H9 (cell line): ENCODE results near the gene ATAD3B. TPM values are rescaled to one million over a fixed set of nuclear protein-coding genes. Genes with fewer than 3 reads are reported as not detected.

Source experiments
- DNase-seq: peaks from one replicate; pipeline ENCODE4 v3.0.0-alpha.2; 2017
- H2AFZ ChIP-seq: one replicate; pipeline ENCODE4 v1.6.1; 2013; ENCODE audit warnings: mild to moderate bottlenecking, low read length, control low read depth, moderate library complexity
- H2AK5ac ChIP-seq: 2 replicates; pipeline ENCODE4 v1.6.1; 2013; ENCODE audit warnings: low read length, control low read depth, mixed read lengths; ENCODE audit not compliant: insufficient read length
- H2BK120ac ChIP-seq: one replicate; pipeline ENCODE4 v1.6.1; 2013; ENCODE audit warnings: low read depth, mild to moderate bottlenecking, low read length, control low read depth, inconsistent platforms; ENCODE audit not compliant: poor library complexity, severe bottlenecking
- H2BK12ac ChIP-seq: 2 replicates; pipeline ENCODE4 v1.6.1; 2013; ENCODE audit warnings: low read length, control low read depth, mixed read lengths, low read depth; ENCODE audit not compliant: insufficient read length
- H2BK15ac ChIP-seq: 2 replicates; pipeline ENCODE4 v1.6.1; 2013; ENCODE audit warnings: low read depth, low read length, control low read depth
- H2BK20ac ChIP-seq: one replicate; pipeline ENCODE4 v1.6.1; 2013; ENCODE audit warnings: low read depth, mild to moderate bottlenecking, low read length, control low read depth, inconsistent platforms; ENCODE audit not compliant: poor library complexity, severe bottlenecking
- H2BK5ac ChIP-seq: 2 replicates; pipeline ENCODE4 v1.6.1; 2013; ENCODE audit warnings: low read length, control low read depth, mixed read lengths; ENCODE audit not compliant: insufficient read length
- H3K14ac ChIP-seq: 2 replicates; pipeline ENCODE4 v1.6.1; 2013; ENCODE audit warnings: low read length, control low read depth; ENCODE audit not compliant: insufficient read depth
- H3K18ac ChIP-seq: 2 replicates; pipeline ENCODE4 v1.6.1; 2013; ENCODE audit warnings: low read depth, mild to moderate bottlenecking, mixed read lengths, low read length, control low read depth; ENCODE audit not compliant: insufficient read length
- H3K23ac ChIP-seq: 2 replicates; pipeline ENCODE4 v1.6.1; 2013; ENCODE audit warnings: low read length, control low read depth, mixed read lengths, low read depth; ENCODE audit not compliant: insufficient read length
- H3K23me2 ChIP-seq: 2 replicates; pipeline ENCODE4 v1.6.1; 2013; ENCODE audit warnings: low read depth, mild to moderate bottlenecking, mixed read lengths, low read length, control low read depth; ENCODE audit not compliant: insufficient read length, poor library complexity, severe bottlenecking
- H3K27ac ChIP-seq: 2 replicates; pipeline ENCODE4 v1.5.1; 2013; ENCODE audit warnings: low read length, control low read depth, mixed read lengths, low read depth; ENCODE audit not compliant: insufficient read length
- H3K27me3 ChIP-seq: 2 replicates; pipeline ENCODE4 v1.6.1; 2013; ENCODE audit warnings: low read length, control low read depth, inconsistent platforms; ENCODE audit not compliant: insufficient read depth
- H3K4ac ChIP-seq: 2 replicates; pipeline ENCODE4 v1.6.1; 2013; ENCODE audit warnings: low read depth, mild to moderate bottlenecking, control low read depth, inconsistent platforms, low read length, moderate library complexity
- H3K4me1 ChIP-seq: 2 replicates; pipeline ENCODE4 v1.6.1; 2013; ENCODE audit warnings: low read length, control low read depth, inconsistent platforms; ENCODE audit not compliant: insufficient read depth
- H3K4me2 ChIP-seq: 2 replicates; pipeline ENCODE4 v1.6.1; 2013; ENCODE audit warnings: low read length, control low read depth, mixed read lengths; ENCODE audit not compliant: insufficient read length, insufficient read depth
- H3K56ac ChIP-seq: 2 replicates; pipeline ENCODE4 v1.6.1; 2013; ENCODE audit warnings: low read depth, mild to moderate bottlenecking, mixed read lengths, low read length, control low read depth; ENCODE audit not compliant: insufficient read length
- H3K79me1 ChIP-seq: 2 replicates; pipeline ENCODE4 v1.6.1; 2013; ENCODE audit warnings: low read depth, mild to moderate bottlenecking, moderate library complexity, low read length, control low read depth, inconsistent platforms; ENCODE audit not compliant: insufficient read depth, poor library complexity, severe bottlenecking
- H3K79me2 ChIP-seq: 2 replicates; pipeline ENCODE4 v1.6.1; 2013; ENCODE audit warnings: low read length, control low read depth, inconsistent platforms; ENCODE audit not compliant: insufficient read depth
- H3K9ac ChIP-seq: 2 replicates; pipeline ENCODE4 v1.6.1; 2013; ENCODE audit warnings: low read length, control low read depth, mixed read lengths; ENCODE audit not compliant: insufficient read length; ENCODE audit errors: extremely low read depth
- H3K9me3 ChIP-seq: one replicate; pipeline ENCODE4 v1.6.1; 2013; ENCODE audit warnings: low read depth, low read length, inconsistent platforms; ENCODE audit not compliant: control insufficient read depth
- H3T11ph ChIP-seq: one replicate; pipeline ENCODE4 v1.6.1; 2013; ENCODE audit warnings: mild to moderate bottlenecking, low read length, control low read depth, inconsistent platforms
- H4K20me1 ChIP-seq: one replicate; pipeline ENCODE4 v1.6.1; 2013; ENCODE audit not compliant: control insufficient read depth, insufficient read length, insufficient read depth
- H4K5ac ChIP-seq: 2 replicates; pipeline ENCODE4 v1.6.1; 2013; ENCODE audit warnings: low read depth, mild to moderate bottlenecking, mixed read lengths, low read length, control low read depth; ENCODE audit not compliant: insufficient read length
- H4K8ac ChIP-seq: replicated peaks from 2 replicates; pipeline ENCODE4 v1.6.1; 2013; ENCODE audit warnings: low read length, control low read depth, mixed read lengths, low read depth; ENCODE audit not compliant: insufficient read length
- H4K91ac ChIP-seq: 2 replicates; pipeline ENCODE4 v1.6.1; 2013; ENCODE audit warnings: low read depth, mild to moderate bottlenecking, moderate library complexity, mixed read lengths, low read length, control low read depth; ENCODE audit not compliant: insufficient read length
- H3K27ac Mint-ChIP-seq, 3 experiments: 2 replicates in 2 of 3; 3 replicates in 1 of 3; pipeline ENCODE4 v1.8.0; 2020 to 2021; ENCODE audit warnings: mixed read lengths in 3 of 3, mild to moderate bottlenecking in 1 of 3, moderate library complexity in 1 of 3
- H3K27me3 Mint-ChIP-seq: 2 replicates; pipeline ENCODE4 v1.8.0; 2021; ENCODE audit warnings: low read depth, mild to moderate bottlenecking, moderate library complexity, mixed read lengths
- H3K36me3 Mint-ChIP-seq, 3 experiments: 2 replicates in 2 of 3; 3 replicates in 1 of 3; pipeline ENCODE4 v1.8.0; 2020 to 2021; ENCODE audit warnings: low read depth in 3 of 3, mixed read lengths in 3 of 3; ENCODE audit not compliant: insufficient read depth in 1 of 3
- H3K4me1 Mint-ChIP-seq, 2 experiments: 2 replicates each; pipeline ENCODE4 v1.8.0; 2020; ENCODE audit warnings: mixed read lengths in 2 of 2
- H3K4me3 Mint-ChIP-seq, 2 experiments: 2 replicates in 1 of 2; 3 replicates in 1 of 2; pipeline ENCODE4 v1.8.0; 2020 to 2021; ENCODE audit warnings: mild to moderate bottlenecking in 2 of 2, mixed read lengths in 2 of 2, moderate library complexity in 1 of 2
- H3K9me3 Mint-ChIP-seq, 2 experiments: 2 replicates in 1 of 2; 3 replicates in 1 of 2; pipeline ENCODE4 v1.8.0; 2020; ENCODE audit warnings: mild to moderate bottlenecking in 2 of 2, mixed read lengths in 2 of 2, moderate library complexity in 1 of 2
- WGBS: extraction: QIAGEN DNeasy Blood & Tissue Kit; methylation state at CpG from one replicate; pipeline ENCODE4 v1.1.7; 2013; ENCODE audit warnings: missing lambda C conversion rate, low lambda C conversion rate, mixed read lengths; ENCODE audit not compliant: insufficient read length; ENCODE audit errors: extremely low coverage; 5-methylcytosine and 5-hydroxymethylcytosine counted together
- total RNA-seq: library from RNA; stranded (reverse); gene quantifications from 2 replicates; pipeline ENCODE4 v1.2.1, GENCODE V29; 2021
- TF ChIP-seq, protein P1 (sequence below): fragments of 200-600 bp; sonication (generic); conservative IDR thresholded peaks from 3 replicates; pipeline ENCODE4 v1.8.0; 2021; ENCODE audit warnings: antibody characterized with exemption, mild to moderate bottlenecking

Gene ATAD3B
- total RNA-seq, 1 experiment from 2014 or later: 78.6 TPM

DNA sequence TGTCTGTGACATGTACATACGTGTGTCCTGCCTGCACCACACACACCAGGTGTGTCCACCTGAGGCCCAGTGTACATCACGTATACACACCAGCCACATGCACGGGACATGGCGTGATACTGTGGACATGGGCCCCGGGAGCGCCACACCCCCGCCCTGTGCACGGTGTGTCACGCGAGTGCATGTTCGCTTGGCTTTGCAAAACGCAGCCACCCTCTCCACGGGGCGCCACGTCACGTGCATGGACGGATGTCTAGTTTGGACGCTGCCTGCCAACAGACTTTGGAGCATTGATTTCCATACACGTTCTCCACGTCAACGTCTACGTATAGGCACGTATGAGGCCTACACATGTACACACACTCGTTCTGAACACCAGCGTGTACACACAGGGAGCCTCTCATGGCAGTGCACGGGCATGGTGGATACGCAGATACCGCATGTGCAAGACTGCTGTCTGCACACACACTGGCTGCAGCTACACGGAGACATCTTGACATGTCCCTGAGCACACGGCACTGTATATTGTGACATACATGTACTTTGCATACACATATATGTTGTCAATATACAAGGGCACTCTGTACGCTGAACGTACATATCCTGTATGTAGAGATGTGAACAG is 66.2 kb downstream of the ATAD3B start:
- H3K4ac ChIP-seq: no peak overlapping the region
- no peaks in the 10 kb centered on the region for H4K20me1 ChIP-seq
- H3K27me3 Mint-ChIP-seq: no peaks in the 10 kb centered on the region
- H3K9me3 Mint-ChIP-seq: no peaks in the 10 kb centered on the region; a peak in 1 of 5 replicates
- H3K79me1 ChIP-seq: no peaks in the 10 kb centered on the region
- H2AFZ ChIP-seq: no peak overlapping the region
- peak overlapping the region in 1 of 2 experiments; percentile 29; a peak in 2 of 5 replicates for H3K4me3 Mint-ChIP-seq
- H3K4me1 ChIP-seq: no peaks in the 10 kb centered on the region
- H2BK15ac ChIP-seq: no peak overlapping the region
- no peak for DNase-seq
- H4K5ac ChIP-seq: no peak overlapping the region
- no peak overlapping the region for H3K4me2 ChIP-seq
- no peak overlapping the region for H2BK5ac ChIP-seq
- H3K9me3 ChIP-seq: no peaks in the 10 kb centered on the region
- TF ChIP-seq, protein P1, sequence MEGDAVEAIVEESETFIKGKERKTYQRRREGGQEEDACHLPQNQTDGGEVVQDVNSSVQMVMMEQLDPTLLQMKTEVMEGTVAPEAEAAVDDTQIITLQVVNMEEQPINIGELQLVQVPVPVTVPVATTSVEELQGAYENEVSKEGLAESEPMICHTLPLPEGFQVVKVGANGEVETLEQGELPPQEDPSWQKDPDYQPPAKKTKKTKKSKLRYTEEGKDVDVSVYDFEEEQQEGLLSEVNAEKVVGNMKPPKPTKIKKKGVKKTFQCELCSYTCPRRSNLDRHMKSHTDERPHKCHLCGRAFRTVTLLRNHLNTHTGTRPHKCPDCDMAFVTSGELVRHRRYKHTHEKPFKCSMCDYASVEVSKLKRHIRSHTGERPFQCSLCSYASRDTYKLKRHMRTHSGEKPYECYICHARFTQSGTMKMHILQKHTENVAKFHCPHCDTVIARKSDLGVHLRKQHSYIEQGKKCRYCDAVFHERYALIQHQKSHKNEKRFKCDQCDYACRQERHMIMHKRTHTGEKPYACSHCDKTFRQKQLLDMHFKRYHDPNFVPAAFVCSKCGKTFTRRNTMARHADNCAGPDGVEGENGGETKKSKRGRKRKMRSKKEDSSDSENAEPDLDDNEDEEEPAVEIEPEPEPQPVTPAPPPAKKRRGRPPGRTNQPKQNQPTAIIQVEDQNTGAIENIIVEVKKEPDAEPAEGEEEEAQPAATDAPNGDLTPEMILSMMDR: no peak
- H3K14ac ChIP-seq: no peak overlapping the region
- H3K56ac ChIP-seq: no peak overlapping the region
- H3K9ac ChIP-seq: no peak overlapping the region
- H2AK5ac ChIP-seq: no peak overlapping the region
- H3K27ac Mint-ChIP-seq: no peak overlapping the region
- peaks cover 0 to 22% (median 15%) of the 10 kb centered on the region in 3 experiments; a peak in 6 of 7 replicates for H3K36me3 Mint-ChIP-seq
- H3K79me2 ChIP-seq: no peaks in the 10 kb centered on the region
- H2BK120ac ChIP-seq: no peak overlapping the region
- peaks cover 7% of the 10 kb centered on the region for H3K23me2 ChIP-seq
- no peak overlapping the region for H4K91ac ChIP-seq
- H3K27me3 ChIP-seq: no peaks in the 10 kb centered on the region
- H4K8ac ChIP-seq: no peak overlapping the region
- H3K23ac ChIP-seq: no peak overlapping the region
- no peak overlapping the region for H3T11ph ChIP-seq
- no CpG with 5 or more reads among the region's 32 CpGs for WGBS
- H3K18ac ChIP-seq: no peak overlapping the region
- H3K27ac ChIP-seq: no peak overlapping the region
- peaks cover 0 to 4% of the 10 kb centered on the region in 2 experiments; a peak in 2 of 4 replicates for H3K4me1 Mint-ChIP-seq
- no peak overlapping the region for H2BK20ac ChIP-seq
- no peak overlapping the region for H2BK12ac ChIP-seq
